ENCODE measurements around the gene WNK4. TPM values are rescaled to one million over a fixed set of nuclear protein-coding genes. Genes with fewer than 3 reads are reported as not detected.

WNK4 gene
- polyA plus RNA-seq, 1 donor from 2014 or later: 0.10 TPM

GRCh38 chr17:42773290-42774035 lies 6.9 kb upstream of the WNK4 start, which contains the start of gene VPS25:
TSS of gene VPS25 (plus strand) at chr17:42773449. CDS start at chr17:42773476, 27 bp downstream.
- Histone ChIP-seq H3K4me3 (ENCODE audit: low read length) (peak within 1 kb of the TSS; percentile 84), H3K27me3 (ENCODE audit: insufficient read depth, low read depth, low read length) (no peaks in the 10 kb centered on the region), H3K4me2 (ENCODE audit: low read length) (peak within 1 kb of the TSS; percentile 77), H3K36me3 (ENCODE audit: insufficient read depth, low read length) (no peaks in the 10 kb centered on the region), H3K79me2 (replicated peaks; ENCODE audit: insufficient read depth, low read length) (no peaks in the 10 kb centered on the region), H3K9ac (ENCODE audit: low read length) (peak within 1 kb of the TSS; percentile 88), H3F3A (ENCODE audit: insufficient read depth, low read length, poor library complexity, severe bottlenecking) (no peaks in the 10 kb centered on the region), H3K27ac (ENCODE audit: low read length) (peak within 1 kb of the TSS; percentile 73), H4K20me1 (ENCODE audit: insufficient read depth) (no peaks in the 10 kb centered on the region), H3K9me2 (ENCODE audit: insufficient read depth, low read length) (no peaks in the 10 kb centered on the region), H3K9me3 (ENCODE audit: low read length) (no peaks in the 10 kb centered on the region), H2AFZ (ENCODE audit: low read depth, low read length) (peak within 1 kb of the TSS; percentile 95)
- TF ChIP-seq POLR2AphosphoS5 (IDR thresholded peaks at IDR 0.05): peak; percentile 94
- peak; percentile 76 for TF ChIP-seq MXI1 (conservative IDR thresholded peaks at IDR 0.05; ENCODE audit: poor library complexity, severe bottlenecking)
- TF ChIP-seq EZH2 (IDR thresholded peaks at IDR 0.05; ENCODE audit: borderline replicate concordance, insufficient read depth, low read length, poor library complexity, severe bottlenecking): no peak
- TF ChIP-seq SMC3 (conservative IDR thresholded peaks at IDR 0.05; ENCODE audit: poor library complexity): peak; percentile 51
- TF ChIP-seq EP300 (conservative IDR thresholded peaks at IDR 0.05; ENCODE audit: poor library complexity, severe bottlenecking): peak; percentile 54
- TF ChIP-seq, protein P1, sequence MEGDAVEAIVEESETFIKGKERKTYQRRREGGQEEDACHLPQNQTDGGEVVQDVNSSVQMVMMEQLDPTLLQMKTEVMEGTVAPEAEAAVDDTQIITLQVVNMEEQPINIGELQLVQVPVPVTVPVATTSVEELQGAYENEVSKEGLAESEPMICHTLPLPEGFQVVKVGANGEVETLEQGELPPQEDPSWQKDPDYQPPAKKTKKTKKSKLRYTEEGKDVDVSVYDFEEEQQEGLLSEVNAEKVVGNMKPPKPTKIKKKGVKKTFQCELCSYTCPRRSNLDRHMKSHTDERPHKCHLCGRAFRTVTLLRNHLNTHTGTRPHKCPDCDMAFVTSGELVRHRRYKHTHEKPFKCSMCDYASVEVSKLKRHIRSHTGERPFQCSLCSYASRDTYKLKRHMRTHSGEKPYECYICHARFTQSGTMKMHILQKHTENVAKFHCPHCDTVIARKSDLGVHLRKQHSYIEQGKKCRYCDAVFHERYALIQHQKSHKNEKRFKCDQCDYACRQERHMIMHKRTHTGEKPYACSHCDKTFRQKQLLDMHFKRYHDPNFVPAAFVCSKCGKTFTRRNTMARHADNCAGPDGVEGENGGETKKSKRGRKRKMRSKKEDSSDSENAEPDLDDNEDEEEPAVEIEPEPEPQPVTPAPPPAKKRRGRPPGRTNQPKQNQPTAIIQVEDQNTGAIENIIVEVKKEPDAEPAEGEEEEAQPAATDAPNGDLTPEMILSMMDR (IDR thresholded peaks at IDR 0.05; ENCODE audit: poor library complexity, severe bottlenecking): peak; percentile 41
- peak; percentile 100 for TF ChIP-seq TAF1 (IDR thresholded peaks at IDR 0.05; ENCODE audit: low read depth)
- no peak for TF ChIP-seq RAD21 (conservative IDR thresholded peaks at IDR 0.05)
- TF ChIP-seq, protein P2, sequence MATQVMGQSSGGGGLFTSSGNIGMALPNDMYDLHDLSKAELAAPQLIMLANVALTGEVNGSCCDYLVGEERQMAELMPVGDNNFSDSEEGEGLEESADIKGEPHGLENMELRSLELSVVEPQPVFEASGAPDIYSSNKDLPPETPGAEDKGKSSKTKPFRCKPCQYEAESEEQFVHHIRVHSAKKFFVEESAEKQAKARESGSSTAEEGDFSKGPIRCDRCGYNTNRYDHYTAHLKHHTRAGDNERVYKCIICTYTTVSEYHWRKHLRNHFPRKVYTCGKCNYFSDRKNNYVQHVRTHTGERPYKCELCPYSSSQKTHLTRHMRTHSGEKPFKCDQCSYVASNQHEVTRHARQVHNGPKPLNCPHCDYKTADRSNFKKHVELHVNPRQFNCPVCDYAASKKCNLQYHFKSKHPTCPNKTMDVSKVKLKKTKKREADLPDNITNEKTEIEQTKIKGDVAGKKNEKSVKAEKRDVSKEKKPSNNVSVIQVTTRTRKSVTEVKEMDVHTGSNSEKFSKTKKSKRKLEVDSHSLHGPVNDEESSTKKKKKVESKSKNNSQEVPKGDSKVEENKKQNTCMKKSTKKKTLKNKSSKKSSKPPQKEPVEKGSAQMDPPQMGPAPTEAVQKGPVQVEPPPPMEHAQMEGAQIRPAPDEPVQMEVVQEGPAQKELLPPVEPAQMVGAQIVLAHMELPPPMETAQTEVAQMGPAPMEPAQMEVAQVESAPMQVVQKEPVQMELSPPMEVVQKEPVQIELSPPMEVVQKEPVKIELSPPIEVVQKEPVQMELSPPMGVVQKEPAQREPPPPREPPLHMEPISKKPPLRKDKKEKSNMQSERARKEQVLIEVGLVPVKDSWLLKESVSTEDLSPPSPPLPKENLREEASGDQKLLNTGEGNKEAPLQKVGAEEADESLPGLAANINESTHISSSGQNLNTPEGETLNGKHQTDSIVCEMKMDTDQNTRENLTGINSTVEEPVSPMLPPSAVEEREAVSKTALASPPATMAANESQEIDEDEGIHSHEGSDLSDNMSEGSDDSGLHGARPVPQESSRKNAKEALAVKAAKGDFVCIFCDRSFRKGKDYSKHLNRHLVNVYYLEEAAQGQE (IDR thresholded peaks at IDR 0.05; ENCODE audit: borderline replicate concordance): peak; percentile 93

- H3K36me3 ChIP-seq (ENCODE audit: insufficient read depth, low read length): no peaks in the 10 kb centered on the region
- H3K9me2 ChIP-seq (ENCODE audit: insufficient read depth, low read length): no peaks in the 10 kb centered on the region
- no peaks in the 10 kb centered on the region for H3K9me3 ChIP-seq (ENCODE audit: low read length)
- H2AFZ ChIP-seq (ENCODE audit: low read depth, low read length): peak overlapping the region; percentile 95
- peak overlapping the region; percentile 73 for H3K27ac ChIP-seq (ENCODE audit: low read length)
- peak overlapping the region; percentile 77 for H3K4me2 ChIP-seq (ENCODE audit: low read length)
- no peaks in the 10 kb centered on the region for H3K79me2 ChIP-seq (replicated peaks; ENCODE audit: insufficient read depth, low read length)
- H3K4me3 ChIP-seq (ENCODE audit: low read length): peak overlapping the region; percentile 84
- TF ChIP-seq EP300 (conservative IDR thresholded peaks at IDR 0.05; ENCODE audit: poor library complexity, severe bottlenecking) (no peak), POLR2AphosphoS5 (IDR thresholded peaks at IDR 0.05) (no peak), MXI1 (conservative IDR thresholded peaks at IDR 0.05; ENCODE audit: poor library complexity, severe bottlenecking) (no peak), TAF1 (IDR thresholded peaks at IDR 0.05; ENCODE audit: low read depth) (no peak), RAD21 (conservative IDR thresholded peaks at IDR 0.05) (no peak), SMC3 (conservative IDR thresholded peaks at IDR 0.05; ENCODE audit: poor library complexity) (no peak), EZH2 (IDR thresholded peaks at IDR 0.05; ENCODE audit: borderline replicate concordance, insufficient read depth, low read length, poor library complexity, severe bottlenecking) (no peak)
- TF ChIP-seq, protein P1 (IDR thresholded peaks at IDR 0.05; ENCODE audit: poor library complexity, severe bottlenecking): no peak
- TF ChIP-seq, protein P2 (IDR thresholded peaks at IDR 0.05; ENCODE audit: borderline replicate concordance): no peak
- H3K27me3 ChIP-seq (ENCODE audit: insufficient read depth, low read depth, low read length): no peaks in the 10 kb centered on the region
- no peaks in the 10 kb centered on the region for H3F3A ChIP-seq (ENCODE audit: insufficient read depth, low read length, poor library complexity, severe bottlenecking)
- no peaks in the 10 kb centered on the region for H4K20me1 ChIP-seq (ENCODE audit: insufficient read depth)
- H3K9ac ChIP-seq (ENCODE audit: low read length): peak overlapping the region; percentile 88
Observed at GRCh38 chr17:42774066-42774745, 6.2 kb upstream of the WNK4 start.
